ENCODE data around the gene MGME1.

- TF ChIP-seq, protein P1, sequence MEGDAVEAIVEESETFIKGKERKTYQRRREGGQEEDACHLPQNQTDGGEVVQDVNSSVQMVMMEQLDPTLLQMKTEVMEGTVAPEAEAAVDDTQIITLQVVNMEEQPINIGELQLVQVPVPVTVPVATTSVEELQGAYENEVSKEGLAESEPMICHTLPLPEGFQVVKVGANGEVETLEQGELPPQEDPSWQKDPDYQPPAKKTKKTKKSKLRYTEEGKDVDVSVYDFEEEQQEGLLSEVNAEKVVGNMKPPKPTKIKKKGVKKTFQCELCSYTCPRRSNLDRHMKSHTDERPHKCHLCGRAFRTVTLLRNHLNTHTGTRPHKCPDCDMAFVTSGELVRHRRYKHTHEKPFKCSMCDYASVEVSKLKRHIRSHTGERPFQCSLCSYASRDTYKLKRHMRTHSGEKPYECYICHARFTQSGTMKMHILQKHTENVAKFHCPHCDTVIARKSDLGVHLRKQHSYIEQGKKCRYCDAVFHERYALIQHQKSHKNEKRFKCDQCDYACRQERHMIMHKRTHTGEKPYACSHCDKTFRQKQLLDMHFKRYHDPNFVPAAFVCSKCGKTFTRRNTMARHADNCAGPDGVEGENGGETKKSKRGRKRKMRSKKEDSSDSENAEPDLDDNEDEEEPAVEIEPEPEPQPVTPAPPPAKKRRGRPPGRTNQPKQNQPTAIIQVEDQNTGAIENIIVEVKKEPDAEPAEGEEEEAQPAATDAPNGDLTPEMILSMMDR (IDR thresholded peaks at IDR 0.05): no peak
- no peak for TF ChIP-seq POLR2A (IDR thresholded peaks at IDR 0.05)
These were observed 42.9 kb upstream of the MGME1 start for GRCh38 chr20:17925940-17926300.

Data from uterus (tissue), 2 donors.